Measurements from ENCODE around the gene UCMA.

DNA sequence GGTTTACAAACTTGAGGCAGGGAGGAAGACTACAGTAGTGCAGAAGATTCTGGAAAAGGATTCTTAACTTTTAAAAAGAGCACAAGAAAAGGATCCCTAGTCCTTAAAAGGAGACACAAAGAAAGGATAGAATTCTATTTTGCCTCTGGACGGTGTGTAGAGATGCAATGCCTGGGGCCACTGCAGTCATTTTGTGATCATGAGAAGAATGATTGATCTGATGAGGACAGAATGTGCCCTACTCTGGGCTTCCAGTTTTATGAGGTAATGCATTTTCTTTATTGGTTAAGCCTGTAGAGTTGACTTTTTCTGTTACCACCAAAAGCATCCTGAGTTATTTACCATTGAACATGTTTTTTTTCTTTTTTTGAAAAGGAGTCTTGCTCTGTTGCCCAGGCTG lies 28.3 kb upstream of the UCMA start:
- TF ChIP-seq, protein P1, sequence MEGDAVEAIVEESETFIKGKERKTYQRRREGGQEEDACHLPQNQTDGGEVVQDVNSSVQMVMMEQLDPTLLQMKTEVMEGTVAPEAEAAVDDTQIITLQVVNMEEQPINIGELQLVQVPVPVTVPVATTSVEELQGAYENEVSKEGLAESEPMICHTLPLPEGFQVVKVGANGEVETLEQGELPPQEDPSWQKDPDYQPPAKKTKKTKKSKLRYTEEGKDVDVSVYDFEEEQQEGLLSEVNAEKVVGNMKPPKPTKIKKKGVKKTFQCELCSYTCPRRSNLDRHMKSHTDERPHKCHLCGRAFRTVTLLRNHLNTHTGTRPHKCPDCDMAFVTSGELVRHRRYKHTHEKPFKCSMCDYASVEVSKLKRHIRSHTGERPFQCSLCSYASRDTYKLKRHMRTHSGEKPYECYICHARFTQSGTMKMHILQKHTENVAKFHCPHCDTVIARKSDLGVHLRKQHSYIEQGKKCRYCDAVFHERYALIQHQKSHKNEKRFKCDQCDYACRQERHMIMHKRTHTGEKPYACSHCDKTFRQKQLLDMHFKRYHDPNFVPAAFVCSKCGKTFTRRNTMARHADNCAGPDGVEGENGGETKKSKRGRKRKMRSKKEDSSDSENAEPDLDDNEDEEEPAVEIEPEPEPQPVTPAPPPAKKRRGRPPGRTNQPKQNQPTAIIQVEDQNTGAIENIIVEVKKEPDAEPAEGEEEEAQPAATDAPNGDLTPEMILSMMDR (conservative IDR thresholded peaks at IDR 0.05 in 1 of 2, IDR thresholded peaks at IDR 0.05 in 1 of 2; ENCODE audit: low read depth in 1 of 2, low read length in 2 of 2), result no peak
- TF ChIP-seq EZH2 (IDR thresholded peaks at IDR 0.05; ENCODE audit: low read length, missing control alignments), result no peak
